IPS DF 4.7 (cell line): ENCODE data around the gene DENND2A.
A peak's percentile ranks its signal among the peaks of the same experiment; 100 is the strongest.
"Not testable (repeated sequence)": the region's sequence is repeated elsewhere in the genome, so short reads cannot be mapped to it uniquely, and the experiment has no call there.

Source experiments
- DNase-seq: peaks from one replicate; pipeline ENCODE4 v3.0.0-alpha.2; 2013; ENCODE audit warnings: low spot score; ENCODE audit errors: extremely low read depth

DENND2A gene

DNA sequence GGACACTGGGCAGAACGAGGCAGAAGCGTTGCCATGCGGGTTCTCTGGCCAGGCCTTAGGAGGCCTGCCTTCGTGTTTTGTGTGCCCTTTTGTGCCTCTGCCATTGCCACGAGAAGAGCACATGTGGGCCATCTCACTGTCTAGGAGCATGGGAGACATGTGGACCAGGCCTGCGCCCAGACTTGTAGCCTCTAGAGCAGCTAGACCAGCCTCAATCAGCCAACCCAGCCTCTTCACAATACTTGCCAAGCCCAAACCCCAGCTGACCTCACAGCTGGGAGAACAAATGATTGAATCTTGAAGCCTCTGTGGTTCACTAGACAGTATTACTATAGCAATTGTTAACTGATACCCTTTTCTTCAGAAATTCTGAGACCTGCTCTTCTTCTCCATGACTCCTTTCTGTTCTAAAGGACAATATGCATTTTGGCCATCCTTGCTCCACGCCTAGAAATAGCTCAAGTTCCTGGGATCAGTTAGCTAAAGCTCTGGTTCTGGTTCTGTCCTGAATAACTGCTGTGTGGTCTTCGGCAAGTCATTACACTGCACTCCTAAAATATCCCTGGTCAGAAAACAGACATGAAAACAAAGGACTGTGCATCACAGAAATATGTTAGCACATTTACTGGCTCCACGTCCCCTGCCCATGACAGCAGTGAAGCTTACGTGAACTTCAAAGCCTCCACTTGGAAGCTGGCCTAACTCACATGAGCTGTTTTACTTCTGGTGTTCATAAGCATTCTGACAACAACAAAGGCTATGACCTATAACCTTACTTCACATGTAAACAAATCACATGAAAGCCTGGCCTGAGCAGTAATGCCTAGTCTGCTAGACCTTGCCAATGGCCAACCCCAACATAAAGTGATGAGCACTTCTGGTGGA, 89.0 kb downstream of the DENND2A start:
- DNase-seq = no peak

DNA sequence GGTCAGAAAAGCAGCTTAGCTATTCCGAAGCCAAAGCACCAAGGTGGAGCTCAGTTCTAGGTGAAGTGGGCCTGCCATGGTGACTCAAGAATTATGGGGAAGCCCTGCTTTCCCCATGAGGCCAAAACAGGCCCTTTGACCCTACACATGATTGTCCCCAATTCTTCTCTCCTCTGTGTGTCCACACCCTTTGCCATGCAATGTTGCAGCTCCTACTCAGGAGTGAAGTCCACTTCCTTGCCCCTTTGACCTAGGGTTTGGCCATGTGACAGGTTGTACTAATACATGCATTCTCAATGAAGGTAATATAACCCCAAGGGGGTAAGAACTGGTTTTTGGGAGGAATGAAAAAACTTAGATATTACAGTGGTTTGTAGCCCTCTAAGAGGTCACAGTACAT, 93.7 kb downstream of the DENND2A start:
- no peak for DNase-seq

DNA sequence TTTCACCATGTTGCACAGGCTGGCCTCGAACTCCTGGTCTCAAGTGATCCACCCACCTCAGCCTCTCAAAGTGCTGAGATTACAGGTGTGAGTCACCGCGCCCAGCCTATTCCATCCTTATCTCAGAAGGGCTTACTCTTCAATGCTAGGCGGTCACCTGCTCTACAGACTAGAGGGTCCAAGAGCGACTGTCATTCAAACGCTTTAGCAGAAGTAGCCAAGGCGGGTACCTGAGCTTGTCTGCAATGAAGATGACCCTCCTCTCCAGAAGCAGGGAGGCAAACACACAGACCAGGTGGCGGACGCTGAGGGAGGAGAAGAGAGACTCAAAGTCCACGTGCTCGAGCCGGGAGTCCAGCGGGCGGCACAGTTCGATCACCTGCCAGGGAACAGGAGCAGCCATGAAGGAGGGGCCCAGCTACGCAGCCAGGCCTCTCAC, 96.2 kb downstream of the DENND2A start:
- DNase-seq = no peak

DNA sequence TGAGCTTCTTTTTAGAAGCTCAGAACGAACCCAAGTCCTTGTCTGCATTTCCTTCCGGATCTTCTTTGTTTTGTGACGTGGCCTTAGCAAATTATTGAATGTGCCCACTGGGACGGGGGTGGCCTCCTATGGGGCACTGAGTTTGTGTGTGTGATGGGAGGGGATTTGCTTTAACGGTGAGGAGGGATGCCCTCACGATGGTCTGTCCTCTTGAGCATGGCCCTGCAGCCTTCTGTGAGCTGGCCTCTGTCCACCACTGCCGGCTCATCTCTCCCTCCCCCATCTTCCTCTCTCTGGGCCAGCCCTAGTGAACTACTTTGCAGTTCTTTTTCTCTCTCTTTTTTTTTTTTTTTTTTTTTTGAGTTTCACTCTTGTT, 98.4 kb downstream of the DENND2A start:
- no peak for DNase-seq

DNA sequence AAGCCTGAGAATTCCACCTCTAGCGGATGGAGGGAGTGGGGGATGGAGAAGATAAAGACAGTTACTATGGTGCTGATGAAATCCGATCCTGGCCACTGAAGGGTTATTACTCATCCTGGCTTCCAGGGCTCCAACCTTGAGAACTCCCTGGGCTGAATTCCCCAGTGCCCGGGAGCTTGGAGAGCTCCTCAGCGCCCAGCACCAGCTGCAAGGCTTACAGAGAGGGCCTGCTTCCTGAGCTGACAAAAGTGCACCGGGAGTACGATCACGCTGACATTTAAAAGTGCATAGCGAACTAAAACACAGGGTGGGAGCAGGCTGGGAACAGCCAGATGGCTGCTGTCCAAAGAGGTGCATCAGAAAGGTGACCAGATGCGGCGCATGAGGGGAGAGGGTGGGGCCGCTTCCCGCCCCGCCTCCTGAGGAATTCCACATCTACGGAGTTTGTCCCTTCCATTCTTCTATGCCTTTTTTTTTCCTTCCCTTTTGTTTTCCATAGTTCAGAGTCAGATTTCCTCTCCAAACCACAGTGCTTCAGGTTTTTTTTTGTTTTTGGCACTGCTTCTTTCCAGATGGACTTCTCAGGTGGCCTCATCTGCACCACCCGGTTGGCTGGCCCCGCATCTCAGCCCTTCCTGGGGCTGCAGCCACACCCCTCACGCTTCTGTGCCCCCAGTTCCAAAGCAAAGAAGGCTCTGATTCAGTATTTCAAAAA, 98.9 kb downstream of the DENND2A start:
- peak; percentile 93 for DNase-seq

DNA sequence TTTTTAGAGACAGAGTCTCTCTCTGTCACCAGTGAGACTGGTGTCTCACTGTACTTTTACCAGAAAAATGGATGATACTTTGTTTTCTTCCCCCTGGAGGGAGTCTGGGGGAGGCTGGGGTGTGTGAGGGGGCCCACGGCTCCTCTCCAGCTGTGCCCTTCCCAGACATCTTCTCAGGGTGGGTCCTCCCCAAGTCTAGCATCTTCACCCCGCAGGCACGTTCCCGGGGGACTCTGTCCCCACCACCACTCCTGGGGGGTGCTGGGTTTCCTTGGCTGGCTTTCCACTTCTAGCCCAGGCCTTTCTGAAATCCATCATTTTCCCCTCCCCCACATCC, 99.5 kb downstream of the DENND2A start:
- no peak for DNase-seq

DNA sequence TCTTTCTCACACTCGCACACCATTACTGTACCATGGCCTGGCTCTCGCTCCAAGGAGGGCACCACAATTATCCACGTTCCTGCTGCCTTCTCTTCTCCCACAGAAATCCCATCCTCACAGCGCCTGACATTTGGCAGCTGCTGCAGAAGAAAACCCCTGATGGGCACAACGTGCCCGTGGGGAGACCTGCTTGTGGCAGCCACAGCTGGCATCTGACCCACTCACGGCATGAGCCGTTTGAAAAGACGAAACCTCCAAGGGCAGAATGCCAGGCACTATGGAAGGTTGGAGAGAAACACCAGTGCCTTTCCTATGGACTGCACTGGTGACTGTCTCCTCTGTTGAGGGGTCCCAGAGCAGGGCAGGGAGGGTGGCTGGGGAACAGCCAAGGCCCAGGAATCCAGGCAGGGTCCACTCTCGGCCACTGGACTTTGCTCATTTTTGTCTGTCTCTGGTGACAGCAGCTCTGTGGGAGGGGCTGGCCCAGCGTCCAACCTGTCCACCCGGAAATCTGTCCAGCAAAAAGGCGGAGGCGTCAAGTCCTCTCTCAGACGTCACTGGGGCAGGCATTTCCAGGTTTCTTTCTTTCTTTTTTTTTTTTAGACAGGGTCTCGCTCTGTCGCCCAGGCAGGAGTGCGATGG, 100.4 kb downstream of the DENND2A start:
- DNase-seq = no peak

DNA sequence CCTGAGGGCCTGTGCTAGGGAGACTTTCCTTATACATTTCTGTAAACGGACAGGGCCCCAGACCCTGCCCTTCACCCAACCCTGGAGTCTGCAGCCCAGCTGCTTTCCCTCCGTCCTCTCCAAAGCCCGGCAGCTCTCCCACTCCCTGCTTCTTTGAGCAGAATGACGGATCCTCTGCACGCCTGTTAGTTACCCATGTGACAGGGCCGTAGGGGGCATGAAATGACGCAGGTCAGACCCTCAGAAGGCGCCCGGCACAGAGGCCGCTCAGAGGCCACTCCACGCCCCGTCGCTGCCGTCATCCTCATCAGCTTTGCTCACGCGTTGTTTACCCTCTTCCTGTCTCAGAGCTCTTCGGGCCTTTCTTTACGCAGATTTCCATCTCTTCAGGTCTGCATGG, 101.2 kb downstream of the DENND2A start:
- no peak for DNase-seq

DNA sequence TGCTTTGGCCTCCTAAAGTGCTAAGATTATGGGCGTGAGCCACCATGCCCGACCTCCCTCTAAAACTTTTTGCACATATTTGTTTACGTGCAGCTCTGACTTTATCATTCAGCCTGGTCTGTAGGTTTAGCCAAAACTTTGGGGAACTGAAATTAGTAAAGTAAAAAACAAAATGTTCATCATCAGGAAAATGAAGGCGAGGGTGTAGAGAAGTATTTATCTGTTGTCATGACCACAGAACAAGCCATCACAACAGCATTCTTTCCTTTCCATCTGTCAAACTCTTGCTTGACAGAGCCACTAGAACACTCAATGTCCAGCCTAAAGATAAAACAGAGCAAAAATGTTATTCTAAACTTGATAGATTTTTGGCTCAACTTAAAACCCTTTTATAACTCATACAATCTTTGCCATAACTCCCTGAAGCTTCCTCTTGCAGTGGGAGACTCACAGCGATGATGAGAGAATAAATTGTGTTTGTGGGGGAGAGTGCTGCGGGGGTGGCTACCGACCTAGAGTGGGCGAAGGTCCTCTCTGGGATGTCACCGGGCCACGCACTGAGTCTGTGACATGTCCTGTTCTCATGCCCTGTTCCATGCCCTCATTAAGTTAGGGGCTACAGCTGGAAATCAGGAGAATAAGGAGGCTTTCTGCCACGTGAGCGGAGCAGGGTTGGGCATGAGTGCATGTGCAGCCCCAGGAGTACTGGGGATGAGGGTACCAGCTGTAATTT, 102.7 kb downstream of the DENND2A start:
- no peak for DNase-seq

DNA sequence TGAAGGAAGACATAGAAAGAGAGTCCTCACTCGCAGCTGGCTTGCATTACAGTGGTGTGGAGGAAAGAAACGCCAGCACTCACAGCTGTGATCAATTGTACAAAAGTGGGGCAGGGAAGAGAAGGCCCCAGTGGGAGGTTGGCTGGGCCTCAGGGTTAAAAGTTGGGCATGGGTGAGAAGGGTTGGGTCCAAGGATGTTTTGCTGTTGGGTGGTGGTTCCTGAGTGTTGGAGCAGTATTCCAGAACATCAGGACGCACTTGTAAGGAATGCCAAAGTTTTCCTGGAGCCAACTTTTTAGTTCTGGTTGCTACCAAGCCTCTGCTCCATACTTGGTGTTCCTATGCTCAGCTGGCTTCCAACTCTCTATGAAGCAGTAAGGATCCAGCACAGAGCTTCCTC, 105.9 kb downstream of the DENND2A start:
- DNase-seq = no peak

DNA sequence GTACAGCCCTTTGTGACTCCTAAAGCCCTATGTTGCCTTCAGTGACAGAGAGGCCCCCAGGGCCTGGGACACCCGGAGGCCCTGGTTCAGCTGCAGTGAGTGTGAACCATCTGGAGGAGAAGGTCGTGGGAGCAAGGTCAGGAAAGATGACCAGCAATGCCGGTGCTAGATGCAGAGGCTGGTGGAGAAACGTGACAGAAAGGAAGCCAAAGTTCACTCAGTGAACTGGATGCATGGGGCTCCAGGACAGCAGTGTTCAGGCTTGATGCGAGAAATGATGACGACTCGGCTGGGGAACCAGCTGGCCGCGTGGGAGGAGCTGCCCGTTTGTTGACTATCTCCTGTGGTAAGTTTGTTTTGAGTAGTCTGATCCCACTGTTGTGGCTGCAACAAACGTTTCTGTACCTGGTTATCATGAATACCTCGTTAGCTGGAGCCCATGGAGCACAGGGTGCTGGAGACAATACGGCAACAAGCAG, 107.2 kb downstream of the DENND2A start:
- no peak for DNase-seq

DNA sequence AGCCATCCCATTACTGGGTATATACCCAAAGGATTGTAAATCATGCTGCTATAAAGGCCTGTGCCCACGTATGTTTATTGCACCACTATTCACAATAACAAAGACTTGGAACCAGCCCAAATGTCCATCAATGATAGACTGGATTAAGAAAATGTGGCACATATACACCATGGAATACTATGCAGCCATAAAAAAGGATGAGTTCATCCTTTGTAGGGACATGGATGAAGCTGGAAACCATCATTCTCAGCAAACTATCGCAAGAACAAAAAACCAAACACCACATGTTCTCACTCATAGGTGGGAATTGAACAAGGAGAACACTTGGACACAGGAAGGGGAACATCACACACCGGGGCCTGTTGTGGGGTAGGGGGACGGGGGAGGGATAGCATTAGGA, 111.2 kb downstream of the DENND2A start:
- not testable (repeated sequence) for DNase-seq

DNA sequence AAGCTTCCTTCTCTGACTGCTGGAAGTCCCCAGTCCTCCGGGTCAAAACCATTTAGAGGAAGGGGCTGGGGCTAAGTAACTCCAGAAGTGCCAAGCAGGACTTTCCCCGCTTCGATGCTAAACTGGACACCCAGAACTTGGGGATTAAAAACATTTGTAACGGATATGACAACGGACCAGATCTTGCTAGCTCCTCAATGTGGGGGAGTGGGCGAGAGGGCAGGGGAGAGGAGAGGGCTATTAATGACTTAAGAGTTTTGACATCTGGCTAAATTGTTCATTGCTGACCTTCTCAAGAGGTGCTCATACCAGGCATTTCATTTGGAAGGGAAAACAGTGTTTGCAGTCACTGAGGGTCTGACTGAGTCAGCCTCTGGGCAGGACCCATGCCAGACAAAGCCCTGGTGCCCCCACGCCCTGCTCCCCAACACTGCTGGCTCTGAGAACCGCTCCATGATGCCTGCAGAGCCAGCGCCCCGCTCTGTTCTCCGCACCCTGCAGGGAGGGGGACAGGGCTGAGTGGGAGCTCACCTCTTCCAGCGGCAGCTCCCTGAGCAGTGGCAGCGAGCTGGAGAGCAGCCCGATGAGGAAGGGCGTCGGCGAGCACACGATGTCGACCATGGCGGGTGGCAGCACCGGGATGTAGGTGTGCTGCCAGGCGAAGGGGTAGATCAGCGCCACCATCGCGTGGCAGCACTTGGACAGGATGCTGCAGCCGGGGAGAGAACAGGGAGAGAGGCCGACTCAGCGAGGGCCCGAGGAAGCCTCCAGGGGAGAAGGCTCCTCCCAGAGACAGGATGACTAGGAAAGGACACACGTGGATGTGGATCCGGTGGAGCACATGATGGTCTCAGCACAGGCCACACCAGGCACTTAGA, 113.6 kb downstream of the DENND2A start:
- no peak for DNase-seq

DNA sequence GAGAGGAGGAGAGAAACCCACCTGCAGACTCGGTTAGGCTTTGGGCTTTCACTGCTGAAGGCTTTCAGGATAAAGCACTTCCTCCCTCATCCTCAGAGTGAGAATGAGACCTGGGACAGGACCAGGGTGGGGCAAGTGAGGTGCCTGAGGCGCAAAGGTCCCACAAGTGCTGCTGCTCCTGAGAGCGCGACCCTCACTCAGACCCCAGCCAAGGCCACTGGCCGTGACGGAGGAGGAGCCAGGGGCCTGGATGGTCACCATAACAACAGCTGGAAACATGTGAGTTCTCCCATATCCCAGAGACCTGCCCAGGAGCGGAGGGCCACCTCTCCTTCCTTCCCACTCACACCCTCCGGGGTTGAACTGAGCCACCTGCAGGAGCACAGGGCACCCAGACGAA, 114.4 kb downstream of the DENND2A start:
- DNase-seq = no peak

DNA sequence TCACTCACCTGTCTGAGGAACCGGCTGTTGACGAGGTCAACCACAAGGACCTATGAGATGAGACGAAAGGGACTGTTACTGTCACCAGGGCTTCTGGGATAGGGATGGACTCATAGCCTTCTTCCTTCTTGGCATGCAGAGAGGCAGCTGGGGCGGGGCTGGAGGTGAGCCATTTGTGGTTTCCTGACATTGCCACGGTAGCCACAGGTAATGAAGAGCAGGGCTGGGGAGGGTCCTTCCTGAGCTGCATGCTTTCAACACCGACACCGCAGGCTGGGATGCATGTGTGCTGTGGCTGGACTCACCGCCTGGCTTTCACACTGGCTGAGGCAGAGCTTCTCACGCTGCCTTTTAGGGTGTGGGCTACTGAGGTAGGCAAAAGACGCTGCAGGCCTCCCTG, 114.9 kb downstream of the DENND2A start:
- no peak for DNase-seq

DNA sequence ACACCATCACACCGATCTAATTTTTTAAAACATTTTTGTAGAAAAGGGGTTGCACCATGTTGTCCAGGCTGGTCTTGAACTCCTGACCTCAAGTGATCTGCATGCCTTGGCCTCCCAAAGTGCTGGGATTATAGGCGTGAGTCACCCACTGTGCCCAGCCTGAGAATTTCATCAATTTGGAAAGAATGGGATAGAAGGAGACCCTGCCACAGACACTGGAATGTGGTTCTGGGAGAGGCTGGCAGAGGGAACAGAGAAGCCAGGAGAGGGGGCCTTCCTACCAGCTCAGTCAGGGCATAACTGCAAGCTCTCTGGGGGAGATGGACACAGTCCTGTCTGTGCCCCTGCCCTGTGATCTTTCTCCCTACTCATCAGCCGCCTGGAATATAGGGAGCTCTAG, 119.2 kb downstream of the DENND2A start:
- DNase-seq = no peak

DNA sequence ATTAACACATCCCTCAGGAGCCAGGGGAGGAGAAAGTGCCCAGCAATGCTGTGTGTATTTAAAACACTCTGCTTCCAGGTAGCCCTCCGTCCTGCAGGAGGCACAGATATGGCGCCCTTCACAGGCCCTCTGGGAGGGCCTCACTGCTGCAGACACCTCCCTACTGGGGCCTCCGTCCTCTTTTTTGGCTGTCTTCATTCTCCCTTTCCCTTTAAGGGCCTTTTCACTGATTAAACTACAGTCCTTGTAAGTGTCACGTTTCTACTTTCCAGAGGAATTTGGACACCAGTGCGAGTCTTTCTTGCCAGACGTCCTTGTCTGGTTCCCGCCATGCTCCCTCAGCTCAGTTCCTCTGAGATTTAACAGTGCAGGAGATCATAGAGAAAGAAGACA, 121.6 kb downstream of the DENND2A start:
- DNase-seq = no peak

DNA sequence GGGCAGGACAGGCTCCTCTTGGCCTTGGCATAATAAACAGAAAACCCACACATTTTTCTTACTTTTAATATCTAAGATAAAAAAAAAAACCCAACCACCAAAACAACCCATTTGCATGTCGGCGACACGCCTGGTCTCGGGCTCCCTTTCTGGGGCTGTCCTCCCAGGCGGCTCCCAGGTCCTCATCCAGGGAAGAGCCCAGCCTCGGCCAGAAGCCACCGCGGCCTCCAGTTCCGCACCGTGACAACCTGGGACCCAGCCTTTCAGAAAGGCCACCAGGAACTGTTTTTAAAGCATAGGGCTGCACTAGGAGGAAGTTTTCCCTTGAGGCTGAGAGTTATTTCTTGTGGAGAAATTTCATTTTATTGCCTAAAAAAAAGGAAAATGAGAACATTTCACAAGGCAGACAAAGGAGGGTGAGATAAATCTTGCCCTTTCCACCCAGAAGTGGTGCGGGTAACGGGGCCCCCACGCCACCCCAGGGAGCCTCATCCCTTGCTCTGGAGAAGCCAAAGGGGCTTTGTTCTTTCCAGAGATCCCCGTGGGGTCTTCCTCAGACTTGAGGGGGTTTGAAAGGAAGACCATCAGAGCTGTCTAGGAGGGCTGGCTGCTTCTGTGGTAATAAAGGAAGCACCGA, 122.1 kb downstream of the DENND2A start:
- no peak for DNase-seq

DNA sequence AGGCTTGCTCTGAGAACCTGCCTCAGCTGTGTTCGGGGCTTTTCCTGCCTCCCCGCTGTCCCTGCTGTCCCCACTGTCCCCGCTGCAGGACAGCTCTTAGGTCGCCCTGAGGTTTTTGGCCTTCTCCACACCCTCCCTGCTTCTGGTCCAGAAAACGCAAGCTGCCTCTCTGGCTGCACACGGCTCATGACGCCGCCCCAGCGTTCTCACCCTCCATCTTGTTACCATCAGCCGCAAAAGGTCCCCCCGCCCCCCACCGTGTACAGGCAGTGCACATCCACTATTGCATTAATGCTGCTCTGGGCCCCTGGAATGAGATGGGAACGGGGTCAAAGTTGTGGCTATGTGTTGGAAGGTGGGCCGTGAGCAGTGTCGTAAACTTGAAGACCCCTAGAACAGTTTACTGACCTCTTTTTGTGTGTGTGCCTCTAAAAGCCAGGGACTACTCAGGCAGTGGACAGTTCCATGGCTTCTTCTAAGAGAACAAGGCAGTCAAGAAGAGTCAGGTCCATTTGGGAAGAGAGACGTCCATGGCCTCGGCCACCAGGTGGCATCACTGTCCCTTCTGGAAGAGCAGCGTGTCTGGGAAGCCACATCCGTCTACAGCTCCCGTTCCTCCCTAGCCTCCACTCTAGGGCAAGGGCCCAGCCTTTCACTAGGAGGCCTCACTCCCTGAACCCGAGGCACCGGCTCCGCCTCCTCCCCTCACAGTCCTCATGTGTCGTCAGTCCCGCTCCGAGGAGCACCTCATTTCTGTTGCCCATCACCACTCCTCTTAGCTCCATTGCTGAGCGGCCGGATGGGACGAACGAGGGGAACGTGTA, 122.9 kb downstream of the DENND2A start:
- DNase-seq = peak; percentile 95
